GM18873 (cell line): ENCODE data around the gene SMTN.

Experiments used
- ATAC-seq: cut with Tn5 transposase; IDR thresholded peaks from one replicate; pipeline ENCODE4 v1.9.1; 2021; ENCODE audit warnings: mild to moderate bottlenecking, moderate library complexity, moderate number of reproducible peaks; ENCODE audit not compliant: unreplicated experiment, low FRiP score

The SMTN gene

GRCh38 chr22:31144223-31144622, 63.1 kb downstream of the SMTN start:
- no peak for ATAC-seq

GRCh38 chr22:31148488-31148887, 67.4 kb downstream of the SMTN start:
- ATAC-seq: no peak

- no peak for ATAC-seq
Observed at GRCh38 chr22:31148953-31149627, 68.0 kb downstream of the SMTN start.

- no peak for ATAC-seq
Observed at GRCh38 chr22:31150615-31151014, 69.5 kb downstream of the SMTN start.

GRCh38 chr22:31151872-31152271, 70.8 kb downstream of the SMTN start:
- ATAC-seq: no peak

- no peak for ATAC-seq
Observed at GRCh38 chr22:31153357-31153756, 72.2 kb downstream of the SMTN start.
